ENCODE measurements around the gene SLC35F5.

DNA sequence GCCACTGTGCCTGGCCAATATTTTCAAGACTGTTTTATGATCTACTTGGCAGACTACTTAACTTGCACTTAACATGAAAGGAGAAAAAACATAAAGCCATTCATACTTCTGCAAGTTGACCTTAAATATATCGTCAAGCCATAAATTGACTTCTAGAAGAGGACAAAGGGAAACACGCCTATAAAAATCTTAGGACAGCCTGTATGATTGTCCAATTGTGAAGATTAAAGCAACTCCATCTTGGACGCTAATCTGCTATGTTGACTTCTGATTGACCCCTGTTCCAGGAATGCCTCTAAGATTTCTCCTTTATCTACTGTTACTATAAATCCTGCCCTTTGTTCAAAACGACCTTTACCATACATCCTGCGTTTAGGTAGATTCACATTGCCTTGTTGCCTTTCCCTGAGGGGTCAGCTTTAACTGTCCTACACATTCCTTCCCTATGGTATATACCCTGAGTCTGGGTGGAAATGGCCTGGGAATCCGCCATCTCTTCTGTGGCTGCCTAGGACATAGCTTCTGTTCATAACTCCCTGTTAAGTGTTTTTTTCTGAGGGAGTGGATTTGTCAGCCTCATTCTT lies 40.2 kb upstream of the SLC35F5 start:
- TF ChIP-seq, protein P1, sequence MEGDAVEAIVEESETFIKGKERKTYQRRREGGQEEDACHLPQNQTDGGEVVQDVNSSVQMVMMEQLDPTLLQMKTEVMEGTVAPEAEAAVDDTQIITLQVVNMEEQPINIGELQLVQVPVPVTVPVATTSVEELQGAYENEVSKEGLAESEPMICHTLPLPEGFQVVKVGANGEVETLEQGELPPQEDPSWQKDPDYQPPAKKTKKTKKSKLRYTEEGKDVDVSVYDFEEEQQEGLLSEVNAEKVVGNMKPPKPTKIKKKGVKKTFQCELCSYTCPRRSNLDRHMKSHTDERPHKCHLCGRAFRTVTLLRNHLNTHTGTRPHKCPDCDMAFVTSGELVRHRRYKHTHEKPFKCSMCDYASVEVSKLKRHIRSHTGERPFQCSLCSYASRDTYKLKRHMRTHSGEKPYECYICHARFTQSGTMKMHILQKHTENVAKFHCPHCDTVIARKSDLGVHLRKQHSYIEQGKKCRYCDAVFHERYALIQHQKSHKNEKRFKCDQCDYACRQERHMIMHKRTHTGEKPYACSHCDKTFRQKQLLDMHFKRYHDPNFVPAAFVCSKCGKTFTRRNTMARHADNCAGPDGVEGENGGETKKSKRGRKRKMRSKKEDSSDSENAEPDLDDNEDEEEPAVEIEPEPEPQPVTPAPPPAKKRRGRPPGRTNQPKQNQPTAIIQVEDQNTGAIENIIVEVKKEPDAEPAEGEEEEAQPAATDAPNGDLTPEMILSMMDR (IDR thresholded peaks at IDR 0.05) = no peak
- TF ChIP-seq, protein P2, sequence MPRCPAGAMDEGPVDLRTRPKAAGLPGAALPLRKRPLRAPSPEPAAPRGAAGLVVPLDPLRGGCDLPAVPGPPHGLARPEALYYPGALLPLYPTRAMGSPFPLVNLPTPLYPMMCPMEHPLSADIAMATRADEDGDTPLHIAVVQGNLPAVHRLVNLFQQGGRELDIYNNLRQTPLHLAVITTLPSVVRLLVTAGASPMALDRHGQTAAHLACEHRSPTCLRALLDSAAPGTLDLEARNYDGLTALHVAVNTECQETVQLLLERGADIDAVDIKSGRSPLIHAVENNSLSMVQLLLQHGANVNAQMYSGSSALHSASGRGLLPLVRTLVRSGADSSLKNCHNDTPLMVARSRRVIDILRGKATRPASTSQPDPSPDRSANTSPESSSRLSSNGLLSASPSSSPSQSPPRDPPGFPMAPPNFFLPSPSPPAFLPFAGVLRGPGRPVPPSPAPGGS (IDR thresholded peaks at IDR 0.05) = no peak
- TF ChIP-seq POLR2AphosphoS2 (conservative IDR thresholded peaks at IDR 0.05; ENCODE audit: low read length) (no peak), MAFK (IDR thresholded peaks at IDR 0.05; ENCODE audit: partially characterized antibody) (no peak), EP300 (IDR thresholded peaks at IDR 0.05) (no peak), POLR2A (IDR thresholded peaks at IDR 0.05; ENCODE audit: low read length) (no peak), ESRRA (IDR thresholded peaks at IDR 0.05; ENCODE audit: borderline replicate concordance, low read length) (no peak), CBX8 (IDR thresholded peaks at IDR 0.05) (no peak), RFX5 (IDR thresholded peaks at IDR 0.05) (no peak), CHD2 (IDR thresholded peaks at IDR 0.05; ENCODE audit: low read length, partially characterized antibody) (no peak)
- TF ChIP-seq, protein P3, sequence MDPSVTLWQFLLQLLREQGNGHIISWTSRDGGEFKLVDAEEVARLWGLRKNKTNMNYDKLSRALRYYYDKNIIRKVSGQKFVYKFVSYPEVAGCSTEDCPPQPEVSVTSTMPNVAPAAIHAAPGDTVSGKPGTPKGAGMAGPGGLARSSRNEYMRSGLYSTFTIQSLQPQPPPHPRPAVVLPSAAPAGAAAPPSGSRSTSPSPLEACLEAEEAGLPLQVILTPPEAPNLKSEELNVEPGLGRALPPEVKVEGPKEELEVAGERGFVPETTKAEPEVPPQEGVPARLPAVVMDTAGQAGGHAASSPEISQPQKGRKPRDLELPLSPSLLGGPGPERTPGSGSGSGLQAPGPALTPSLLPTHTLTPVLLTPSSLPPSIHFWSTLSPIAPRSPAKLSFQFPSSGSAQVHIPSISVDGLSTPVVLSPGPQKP (IDR thresholded peaks at IDR 0.05; ENCODE audit: low read depth, low read length) = no peak

Measured in A549 (cell line).